MM.1S (cell line): Measurements from ENCODE around the gene EBLN2.
A peak's percentile ranks its signal among the peaks of the same experiment; 100 is the strongest.
"Not testable (repeated sequence)": the region's sequence is repeated elsewhere in the genome, so short reads cannot be mapped to it uniquely, and the experiment has no call there.

Experiments
- DNase-seq: peaks from one replicate; pipeline ENCODE4 v3.0.0-alpha.2; 2015
- H2AFZ ChIP-seq: fragments of 300-600 bp; sonication (generic); 2 replicates; pipeline ENCODE4 v1.6.0; 2016; ENCODE audit warnings: antibody characterized with exemption, low read length
- H3F3A ChIP-seq: fragments of 300-600 bp; sonication (generic); 2 replicates; pipeline ENCODE4 v1.6.1; 2016; ENCODE audit warnings: mild to moderate bottlenecking, antibody characterized with exemption, low read length, moderate library complexity, mixed read lengths; ENCODE audit not compliant: insufficient read depth
- H3K27ac ChIP-seq: fragments of 300-600 bp; sonication (generic); 2 replicates; pipeline ENCODE4 v1.5.1; 2016; ENCODE audit warnings: mild to moderate bottlenecking, low read length
- H3K27me3 ChIP-seq: fragments of 300-600 bp; sonication (generic); replicated peaks from 2 replicates; pipeline ENCODE4 v1.6.0; 2016; ENCODE audit warnings: low read length; ENCODE audit not compliant: insufficient read depth
- H3K36me3 ChIP-seq: fragments of 300-600 bp; sonication (generic); replicated peaks from 2 replicates; pipeline ENCODE4 v1.6.1; 2016; ENCODE audit warnings: mild to moderate bottlenecking, low read length, mixed read lengths; ENCODE audit not compliant: insufficient read depth
- H3K4me1 ChIP-seq: fragments of 300-600 bp; sonication (generic); 2 replicates; pipeline ENCODE4 v1.6.1; 2016; ENCODE audit warnings: low read length, mixed read lengths
- H3K4me2 ChIP-seq: fragments of 300-600 bp; sonication (generic); 2 replicates; pipeline ENCODE4 v1.6.0; 2016; ENCODE audit warnings: low read depth, low read length
- H3K4me3 ChIP-seq: fragments of 300-600 bp; sonication (generic); 2 replicates; pipeline ENCODE4 v1.5.1; 2016; ENCODE audit warnings: low read length, mixed read lengths
- H3K79me2 ChIP-seq: fragments of 300-600 bp; sonication (generic); 2 replicates; pipeline ENCODE4 v1.6.1; 2016; ENCODE audit warnings: mixed run types, low read length, mixed read lengths
- H3K9ac ChIP-seq: fragments of 300-600 bp; sonication (generic); 2 replicates; pipeline ENCODE4 v1.6.1; 2016; ENCODE audit warnings: low read length, mixed read lengths
- H3K9me2 ChIP-seq: fragments of 300-600 bp; sonication (generic); replicated peaks from 2 replicates; pipeline ENCODE4 v1.6.1; 2016; ENCODE audit warnings: mild to moderate bottlenecking, low read length, mixed read lengths; ENCODE audit not compliant: insufficient read depth
- H3K9me3 ChIP-seq: fragments of 300-600 bp; sonication (generic); replicated peaks from 2 replicates; pipeline ENCODE4 v1.6.1; 2016; ENCODE audit warnings: mild to moderate bottlenecking, low read length, mixed read lengths; ENCODE audit not compliant: insufficient read depth
- H4K20me1 ChIP-seq: fragments of 300-600 bp; sonication (generic); 2 replicates; pipeline ENCODE4 v1.6.1; 2016; ENCODE audit warnings: mild to moderate bottlenecking, low read length, moderate library complexity, mixed read lengths; ENCODE audit not compliant: insufficient read depth
- CTCF ChIP-seq: fragments of 300-600 bp; sonication (generic); IDR thresholded peaks from 2 replicates; pipeline ENCODE4 v1.5.1; 2016; ENCODE audit warnings: antibody characterized with exemption, low read length, mixed read lengths
- EZH2 ChIP-seq: fragments of 300-600 bp; sonication (generic); optimal IDR thresholded peaks from 2 replicates; pipeline ENCODE3; 2017; ENCODE audit warnings: low read depth, mild to moderate bottlenecking, antibody characterized with exemption, low read length, mixed read lengths
- EZH2phosphoT487 ChIP-seq: fragments of 300-600 bp; sonication (generic); IDR thresholded peaks from 2 replicates; pipeline ENCODE4 v1.6.1; 2018; ENCODE audit warnings: antibody characterized with exemption, low read length

EBLN2 gene

GRCh38 chr3:73056014-73056844 is 5.2 kb upstream of the EBLN2 start:
- Histone ChIP-seq H3K9ac (no peak overlapping the region), H3F3A (peaks cover 4% of the 10 kb centered on the region; the same call in 1 of the 2 replicates), H3K27me3 (no peaks in the 10 kb centered on the region), H3K27ac (no peak overlapping the region), H2AFZ (no peak overlapping the region), H3K4me1 (0 out of 2 replicates have a peak, but pooled peaks cover 3% of the 10 kb centered on the region), H3K4me3 (no peak overlapping the region), H3K9me2 (no peaks in the 10 kb centered on the region), H3K9me3 (no peaks in the 10 kb centered on the region), H3K79me2 (peaks cover 76% of the 10 kb centered on the region), H3K36me3 (peaks cover 5% of the 10 kb centered on the region), H4K20me1 (peaks cover 15% of the 10 kb centered on the region; the same call in 1 of the 2 replicates), H3K4me2 (no peak overlapping the region)
- DNase-seq, result peak; percentile 22
- peak; percentile 52 for TF ChIP-seq CTCF
- no peak for TF ChIP-seq EZH2phosphoT487
- TF ChIP-seq EZH2, result no peak

- no peak overlapping the region for H3K4me3 ChIP-seq
- H4K20me1 ChIP-seq, result peaks cover 15% of the 10 kb centered on the region; the same call in 1 of the 2 replicates
- no peak overlapping the region for H3K9ac ChIP-seq
- peaks cover 5% of the 10 kb centered on the region for H3K36me3 ChIP-seq
- H3K79me2 ChIP-seq, result peaks cover 75% of the 10 kb centered on the region
- no peak overlapping the region for H2AFZ ChIP-seq
- no peak for TF ChIP-seq CTCF
- no peak for TF ChIP-seq EZH2phosphoT487
- TF ChIP-seq EZH2, result no peak
- no peaks in the 10 kb centered on the region for H3K9me2 ChIP-seq
- no peak overlapping the region for H3K4me2 ChIP-seq
- no peaks in the 10 kb centered on the region for H3K27me3 ChIP-seq
- 0 out of 2 replicates have a peak, but pooled peaks cover 3% of the 10 kb centered on the region for H3K4me1 ChIP-seq
- no peak for DNase-seq
- H3K27ac ChIP-seq, result no peak overlapping the region
- no peaks in the 10 kb centered on the region for H3K9me3 ChIP-seq
- peaks cover 4% of the 10 kb centered on the region; the same call in 1 of the 2 replicates for H3F3A ChIP-seq
Measured at GRCh38 chr3:73056845-73057150, 4.7 kb upstream of the EBLN2 start.

GRCh38 chr3:73060302-73060723 is 1.1 kb upstream of the EBLN2 start:
- no peak for DNase-seq
- Histone ChIP-seq H3K4me1 (0 out of 2 replicates have a peak, but pooled peaks cover 3% of the 10 kb centered on the region), H4K20me1 (peaks cover 15% of the 10 kb centered on the region; the same call in 1 of the 2 replicates), H3K4me3 (no peak overlapping the region), H3K79me2 (peaks cover 71% of the 10 kb centered on the region), H2AFZ (no peak overlapping the region), H3K4me2 (no peak overlapping the region), H3K27me3 (no peaks in the 10 kb centered on the region), H3K27ac (no peak overlapping the region), H3K9ac (no peak overlapping the region), H3K9me3 (no peaks in the 10 kb centered on the region), H3F3A (peaks cover 4% of the 10 kb centered on the region), H3K9me2 (no peaks in the 10 kb centered on the region), H3K36me3 (peaks cover 5% of the 10 kb centered on the region)
- TF ChIP-seq EZH2, result no peak
- no peak for TF ChIP-seq CTCF
- TF ChIP-seq EZH2phosphoT487, result no peak

- H3K9ac ChIP-seq, H3K4me2 ChIP-seq, H3K9me3 ChIP-seq, H3K27ac ChIP-seq, H3K4me3 ChIP-seq, H4K20me1 ChIP-seq, H3K9me2 ChIP-seq, H2AFZ ChIP-seq, DNase-seq, H3K27me3 ChIP-seq, H3F3A ChIP-seq, H3K4me1 ChIP-seq, H3K36me3 ChIP-seq: not testable (repeated sequence)
- peaks cover 18% of the 10 kb centered on the region; the same call in 1 of the 2 replicates for H3K79me2 ChIP-seq
Measured at GRCh38 chr3:73066243-73066642, 4.8 kb downstream of the EBLN2 start.
